Astrocyte (in vitro differentiated cells and primary cell): Measurements from ENCODE around the gene CD34.

Source experiments
- EZH2 ChIP-seq: IDR thresholded peaks from 2 replicates; pipeline ENCODE4 v1.6.1; 2012; ENCODE audit warnings: mild to moderate bottlenecking, low read length, inconsistent platforms; ENCODE audit not compliant: insufficient read depth
- TF ChIP-seq, protein P1 (sequence below): IDR thresholded peaks from 2 replicates; pipeline ENCODE4 v1.5.1; 2011; ENCODE audit warnings: low read depth, mild to moderate bottlenecking, inconsistent platforms, low read length, moderate library complexity; ENCODE audit not compliant: insufficient read depth

DNA sequence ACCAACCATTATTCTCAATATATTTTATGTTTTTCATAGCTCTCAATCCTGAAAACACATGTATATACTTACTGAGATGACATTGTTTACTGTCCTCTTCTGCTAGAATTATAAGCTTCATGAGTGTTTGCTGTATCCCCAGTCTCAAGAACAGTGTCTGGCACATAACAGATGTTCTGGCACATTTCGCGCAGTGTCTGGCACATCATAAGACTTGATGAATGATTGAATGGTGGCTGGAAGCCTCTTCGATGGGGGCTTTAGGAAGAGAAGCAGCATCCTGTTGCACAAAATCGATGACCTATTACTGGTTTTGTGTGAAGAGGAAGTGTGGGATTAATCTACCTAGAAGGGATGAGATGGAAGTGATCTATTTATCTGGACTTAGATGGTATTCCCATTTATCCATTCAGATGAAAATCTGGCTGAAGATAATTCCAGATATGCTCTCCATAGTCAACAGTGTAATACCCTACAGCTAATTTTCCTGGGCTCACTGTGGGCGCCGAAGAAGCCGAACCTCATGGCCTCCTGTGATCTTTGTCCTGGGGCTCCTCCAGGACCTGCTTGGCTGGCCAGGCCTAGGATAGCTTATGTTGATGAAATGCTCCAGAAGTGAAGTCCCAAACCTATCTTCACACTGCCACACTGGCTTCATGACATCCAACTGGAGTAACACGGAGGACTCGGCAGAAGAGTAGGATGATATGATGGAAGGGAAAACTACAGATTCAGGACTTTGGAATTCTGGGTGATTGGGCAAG is 26.5 kb downstream of the CD34 start:
- TF ChIP-seq, protein P1, sequence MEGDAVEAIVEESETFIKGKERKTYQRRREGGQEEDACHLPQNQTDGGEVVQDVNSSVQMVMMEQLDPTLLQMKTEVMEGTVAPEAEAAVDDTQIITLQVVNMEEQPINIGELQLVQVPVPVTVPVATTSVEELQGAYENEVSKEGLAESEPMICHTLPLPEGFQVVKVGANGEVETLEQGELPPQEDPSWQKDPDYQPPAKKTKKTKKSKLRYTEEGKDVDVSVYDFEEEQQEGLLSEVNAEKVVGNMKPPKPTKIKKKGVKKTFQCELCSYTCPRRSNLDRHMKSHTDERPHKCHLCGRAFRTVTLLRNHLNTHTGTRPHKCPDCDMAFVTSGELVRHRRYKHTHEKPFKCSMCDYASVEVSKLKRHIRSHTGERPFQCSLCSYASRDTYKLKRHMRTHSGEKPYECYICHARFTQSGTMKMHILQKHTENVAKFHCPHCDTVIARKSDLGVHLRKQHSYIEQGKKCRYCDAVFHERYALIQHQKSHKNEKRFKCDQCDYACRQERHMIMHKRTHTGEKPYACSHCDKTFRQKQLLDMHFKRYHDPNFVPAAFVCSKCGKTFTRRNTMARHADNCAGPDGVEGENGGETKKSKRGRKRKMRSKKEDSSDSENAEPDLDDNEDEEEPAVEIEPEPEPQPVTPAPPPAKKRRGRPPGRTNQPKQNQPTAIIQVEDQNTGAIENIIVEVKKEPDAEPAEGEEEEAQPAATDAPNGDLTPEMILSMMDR: no peak
- TF ChIP-seq EZH2: no peak
